HepG2 (cell line): Measurements from ENCODE around the gene OR51E2. TPM values are rescaled to one million over a fixed set of nuclear protein-coding genes. Genes with fewer than 3 reads are reported as not detected.

Source experiments
- ATAC-seq: fragments of 200-7000 bp; cut with Tn5 transposase; 3 replicates; pipeline ENCODE4 v1.9.1; 2020; ENCODE audit warnings: mild to moderate bottlenecking, moderate library complexity
- BruUV-seq: library from RNA; stranded (reverse); fragments of 400-500 nt; replicated peaks from 2 replicates; lab custom pipeline; 2021; lab: Mats Ljungman, UMichigan
- CTCF ChIA-PET: fragments of 300-600 bp; formaldehyde crosslinking; extraction: SDS; loops from one replicate; lab custom pipeline; 2021; ENCODE audit warnings: low total read pairs, inconsistent platforms, low intra/inter-chr PET ratio; lab: Yijun Ruan, JAX
- POLR2A ChIA-PET: fragments of 350-600 bp; sonication (Branson Sonifier 250); formaldehyde crosslinking; loops from one replicate; lab custom pipeline; 2020; ENCODE audit warnings: antibody characterized with exemption, inconsistent platforms; lab: Yijun Ruan, JAX
- DNase-seq: peaks from one replicate; pipeline ENCODE4 v3.0.0-alpha.2; 2015; ENCODE audit warnings: low spot score
- FAIRE-seq: peaks from 3 replicates; lab custom pipeline; 2011; peaks lifted over from hg19 to GRCh38; lab: Jason Lieb, UNC
- H2AFZ ChIP-seq: one replicate; pipeline ENCODE4 v1.6.1; 2011; ENCODE audit warnings: low read length, inconsistent platforms
- H3K27ac ChIP-seq: fragments of 300-600 bp; 3 replicates; pipeline ENCODE4 v1.8.0; 2011; ENCODE audit warnings: mixed run types, mild to moderate bottlenecking, mixed read lengths, low read length, inconsistent platforms; ENCODE audit not compliant: insufficient read depth; ENCODE audit errors: extremely low read length
- H3K27me3 ChIP-seq, 2 experiments: fragments of 200-600 bp in 1 of 2; 2 replicates in 1 of 2; 3 replicates in 1 of 2; pipeline versions ENCODE4 v1.6.0 to v1.8.0; 2011; ENCODE audit warnings: low read length in 2 of 2, mild to moderate bottlenecking in 2 of 2, moderate library complexity in 2 of 2, inconsistent platforms in 1 of 2; ENCODE audit not compliant: insufficient read depth in 2 of 2, control insufficient read depth in 1 of 2
- H3K36me3 ChIP-seq, 2 experiments: fragments of 200-600 bp in 1 of 2; replicated peaks in 1 of 2; 2 replicates in 1 of 2; 3 replicates in 1 of 2; pipeline versions ENCODE4 v1.5.1 to v1.8.0; 2011; ENCODE audit warnings: low read length in 2 of 2, inconsistent platforms in 1 of 2; ENCODE audit not compliant: insufficient read depth in 2 of 2, control insufficient read depth in 1 of 2
- H3K4me1 ChIP-seq: 2 replicates; pipeline ENCODE4 v1.5.1; 2012; ENCODE audit warnings: low read length, inconsistent platforms; ENCODE audit not compliant: insufficient read depth
- H3K4me2 ChIP-seq: 2 replicates; pipeline ENCODE4 v1.6.0; 2011; ENCODE audit warnings: low read depth, low read length, inconsistent platforms
- H3K4me3 ChIP-seq, 3 experiments: fragments of 200-600 bp in 1 of 3; sonication (generic), shearing (Covaris generic) in 1 of 3; replicated peaks in 1 of 3; 2 replicates each; pipeline ENCODE4 v1.5.1; 2011 to 2016; ENCODE audit warnings: low read length in 3 of 3, inconsistent platforms in 2 of 3, low read depth in 2 of 3, mild to moderate bottlenecking in 2 of 3, control low read depth in 1 of 3, mixed read lengths in 1 of 3; ENCODE audit not compliant: insufficient read depth in 1 of 3
- H3K79me2 ChIP-seq: one replicate; pipeline ENCODE4 v1.6.1; 2011; ENCODE audit warnings: low read length, inconsistent platforms; ENCODE audit not compliant: insufficient read depth
- H3K9ac ChIP-seq: 2 replicates; pipeline ENCODE4 v1.6.0; 2011; ENCODE audit warnings: mild to moderate bottlenecking, low read depth, low read length, inconsistent platforms; ENCODE audit not compliant: insufficient read depth
- H3K9me3 ChIP-seq: 2 replicates; pipeline ENCODE4 v1.5.1; 2012; ENCODE audit warnings: mild to moderate bottlenecking, low read length
- H4K20me1 ChIP-seq: 2 replicates; pipeline ENCODE4 v1.6.0; 2011; ENCODE audit warnings: inconsistent platforms, mild to moderate bottlenecking, low read length, moderate library complexity; ENCODE audit not compliant: insufficient read depth
- ATF3 ChIP-seq: sonication (generic); formaldehyde crosslinking; IDR thresholded peaks from 2 replicates; pipeline ENCODE4 v1.4.0; 2020; ENCODE audit warnings: missing genetic modification reagents
- CHD2 ChIP-seq: IDR thresholded peaks from 2 replicates; pipeline ENCODE4 v1.6.1; 2011; ENCODE audit warnings: low read depth, low read length, improper control_type of control experiment
- ESRRA ChIP-seq: sonication (generic); formaldehyde crosslinking; IDR thresholded peaks from 2 replicates; pipeline ENCODE4 v1.5.1; 2020; ENCODE audit warnings: mild to moderate bottlenecking, low read depth, missing genetic modification reagents
- MTA3 ChIP-seq: sonication (generic); formaldehyde crosslinking; IDR thresholded peaks from 2 replicates; pipeline ENCODE4 v1.4.0; 2020; ENCODE audit warnings: missing genetic modification reagents
- SNAPC2 ChIP-seq: sonication (generic); formaldehyde crosslinking; IDR thresholded peaks from 2 replicates; pipeline ENCODE4 v1.8.1; 2022; ENCODE audit warnings: mild to moderate bottlenecking, missing genetic modification reagents
- ZNF615 ChIP-seq: sonication (generic); formaldehyde crosslinking; IDR thresholded peaks from 2 replicates; pipeline ENCODE4 v1.5.0; 2020; ENCODE audit warnings: mild to moderate bottlenecking, missing genetic modification reagents, borderline replicate concordance
- ZNF772 ChIP-seq: sonication (generic); formaldehyde crosslinking; IDR thresholded peaks from 2 replicates; pipeline ENCODE4 v1.5.0; 2020; ENCODE audit warnings: mild to moderate bottlenecking, missing genetic modification reagents
- WGBS: methylation state at CpG from one replicate; pipeline ENCODE4 v1.1.6; 2017; ENCODE audit warnings: low lambda C conversion rate; 5-methylcytosine and 5-hydroxymethylcytosine counted together
- in situ Hi-C: cut with HindIII; loops from 2 replicates; pipeline ENCODE4 v1.10.0; 2017; ENCODE audit warnings: low pct_unique_long_range_greater_than_20kb; ENCODE audit not compliant: extremely low pct_ligation_motif_present
- intact Hi-C: fragments of 100-400 bp; cut with micrococcal nuclease; formaldehyde crosslinking; loops from one replicate; pipeline ENCODE4 v1.10.0; 2022; ENCODE audit not compliant: unreplicated experiment
- polyA plus RNA-seq, 8 experiments: library from polyadenylated mRNA; depleted of rRNA in 3 of 8; stranded (reverse) in 7 of 8; unstranded in 1 of 8; fragments of >200 nt; fragmentation: Illumina TruSeq in 4 of 8; extraction: Trizol in 4 of 8; gene quantifications; 2 replicates each; pipeline versions ENCODE4 v1.2.1 to v1.2.3, GENCODE V29; 2011 to 2016; ENCODE audit warnings: low read depth in 4 of 8, missing spikeins in 1 of 8, mixed read lengths in 1 of 8; ENCODE audit not compliant: insufficient read depth in 1 of 8
- total RNA-seq, 5 experiments: library from RNA; depleted of rRNA; stranded (reverse); fragments of >200 nt; fragmentation: Illumina TruSeq; extraction: Trizol; gene quantifications; 2 replicates each; pipeline ENCODE4 v1.2.3, GENCODE V29; 2016; ENCODE audit warnings: low read depth in 1 of 5

The OR51E2 gene
- total and polyA plus RNA-seq, 2 of the 13 experiments (the other 11 are each of a cell fraction or from before 2014, with no cell fraction given): not detected

DNA sequence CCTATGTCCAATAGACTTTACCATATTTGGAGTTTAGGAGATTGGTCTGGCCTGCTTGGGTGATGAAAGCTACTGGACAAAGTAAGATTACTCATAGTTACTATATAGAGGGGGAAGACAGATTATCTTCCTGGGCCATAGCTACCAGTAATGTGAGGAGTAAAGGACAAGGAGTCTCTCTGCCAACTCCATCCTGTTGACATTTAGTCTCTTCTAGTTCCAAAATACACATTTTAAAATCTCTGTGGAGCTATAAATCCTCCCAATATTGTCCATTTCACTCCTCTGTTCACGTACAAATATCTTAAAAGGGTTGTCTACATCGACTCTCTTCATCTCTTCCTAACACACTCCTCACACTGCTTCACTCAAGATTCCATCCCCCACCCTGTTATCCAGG, 61.5 kb downstream of the OR51E2 start:
- H3K9ac ChIP-seq: no peak overlapping the region
- H3K79me2 ChIP-seq: no peaks in the 10 kb centered on the region
- no peak for DNase-seq
- no peak overlapping the region for H3K4me3 ChIP-seq
- ATAC-seq: no peak
- H3K36me3 ChIP-seq: no peaks in the 10 kb centered on the region
- H4K20me1 ChIP-seq: peaks cover 6% of the 10 kb centered on the region; the same call in 1 of the 2 replicates
- no peak overlapping the region for H3K27ac ChIP-seq
- ChIA-PET CTCF (interaction anchor here (2.0 kb wide), 1 partner anchor 368 kb away, joined by 13 read pairs; no protein-coding TSS in a partner anchor), POLR2A (no interaction called here)
- WGBS: 3% methylated on average over 1 of the region's 2 CpGs
- no TSS peak for BruUV-seq
- peaks cover 0 to 16% of the 10 kb centered on the region in 2 experiments; a peak in 4 of 5 replicates for H3K27me3 ChIP-seq
- in situ Hi-C loops (loop anchor here (5.0 kb wide), 1 partner anchor 371 kb away; no protein-coding TSS in a partner anchor), intact Hi-C loops (no loop called here)
- H2AFZ ChIP-seq: no peak overlapping the region
- no peak overlapping the region for H3K4me2 ChIP-seq
- TF ChIP-seq ATF3 (no peak), MTA3 (CRISPR knock-in tag) (no peak), CHD2 (no peak), ZNF772 (no peak), ZNF615 (CRISPR knock-in tag) (no peak), ESRRA (CRISPR knock-in tag) (no peak), SNAPC2 (CRISPR knock-in tag) (no peak)
- H3K4me1 ChIP-seq: no peaks in the 10 kb centered on the region
- H3K9me3 ChIP-seq: no peaks in the 10 kb centered on the region
- FAIRE-seq: no peak

Other genes starting within 250 kb of the OR51E2 start
- gene OR52K2, start 248.6 kb downstream of the OR51E2 start, total RNA-seq (2016; rRNA removed; fragmentation: Illumina TruSeq; extraction: Trizol): not detected in 2 replicates
- not detected in 2 replicates for gene OR52K2, start 248.6 kb downstream of the OR51E2 start, polyA plus RNA-seq (2011; rRNA removed)
- gene OR52K1, start 215.2 kb downstream of the OR51E2 start, total RNA-seq (2016; rRNA removed; fragmentation: Illumina TruSeq; extraction: Trizol): not detected in 2 replicates
- gene OR52K1, start 215.2 kb downstream of the OR51E2 start, polyA plus RNA-seq (2011; rRNA removed): not detected in 2 replicates
- not detected in 2 replicates for gene OR52M1, start 152.7 kb downstream of the OR51E2 start, total RNA-seq (2016; rRNA removed; fragmentation: Illumina TruSeq; extraction: Trizol)
- not detected in 2 replicates for gene OR52M1, start 152.7 kb downstream of the OR51E2 start, polyA plus RNA-seq (2011; rRNA removed)
- not detected in 2 replicates for gene OR52I2, start 116.1 kb downstream of the OR51E2 start, total RNA-seq (2016; rRNA removed; fragmentation: Illumina TruSeq; extraction: Trizol)
- not detected in 2 replicates for gene OR52I2, start 116.1 kb downstream of the OR51E2 start, polyA plus RNA-seq (2011; rRNA removed)
- gene OR52I1, start 103.8 kb downstream of the OR51E2 start, total RNA-seq (2016; rRNA removed; fragmentation: Illumina TruSeq; extraction: Trizol): not detected in 2 replicates
- not detected in 2 replicates for gene OR52I1, start 103.8 kb downstream of the OR51E2 start, polyA plus RNA-seq (2011; rRNA removed)
- not detected in 2 replicates for gene TRIM68, start 89.6 kb downstream of the OR51E2 start, total RNA-seq (2016; rRNA removed; fragmentation: Illumina TruSeq; extraction: Trizol)
- gene TRIM68, start 89.6 kb downstream of the OR51E2 start, polyA plus RNA-seq (2011; rRNA removed): not detected in 2 replicates
- not detected in 2 replicates for gene OR51D1, start 60.4 kb downstream of the OR51E2 start, total RNA-seq (2016; rRNA removed; fragmentation: Illumina TruSeq; extraction: Trizol)
- not detected in 2 replicates for gene OR51D1, start 60.4 kb downstream of the OR51E2 start, polyA plus RNA-seq (2011; rRNA removed)
- not detected in 2 replicates for gene OR51E1, start 53.9 kb downstream of the OR51E2 start, total RNA-seq (2016; rRNA removed; fragmentation: Illumina TruSeq; extraction: Trizol)
- gene OR51E1, start 53.9 kb downstream of the OR51E2 start, polyA plus RNA-seq (2011; rRNA removed): not detected in 2 replicates
- not detected in 2 replicates for gene MMP26, start 6.9 kb upstream of the OR51E2 start, total RNA-seq (2016; rRNA removed; fragmentation: Illumina TruSeq; extraction: Trizol)
- gene MMP26, start 6.9 kb upstream of the OR51E2 start, polyA plus RNA-seq (2011; rRNA removed): not detected in 2 replicates
- not detected in 2 replicates for gene OR51F1, start 72.1 kb upstream of the OR51E2 start, total RNA-seq (2016; rRNA removed; fragmentation: Illumina TruSeq; extraction: Trizol)
- not detected in 2 replicates for gene OR51F1, start 72.1 kb upstream of the OR51E2 start, polyA plus RNA-seq (2011; rRNA removed)
- gene OR52R1, start 106.5 kb upstream of the OR51E2 start, total RNA-seq (2016; rRNA removed; fragmentation: Illumina TruSeq; extraction: Trizol): not detected in 2 replicates
- gene OR52R1, start 106.5 kb upstream of the OR51E2 start, polyA plus RNA-seq (2011; rRNA removed): not detected in 2 replicates
- gene OR51F2, start 123.5 kb upstream of the OR51E2 start, total RNA-seq (2016; rRNA removed; fragmentation: Illumina TruSeq; extraction: Trizol): not detected in 2 replicates
- gene OR51F2, start 123.5 kb upstream of the OR51E2 start, polyA plus RNA-seq (2011; rRNA removed): not detected in 2 replicates
- gene OR51S1, start 151.4 kb upstream of the OR51E2 start, total RNA-seq (2016; rRNA removed; fragmentation: Illumina TruSeq; extraction: Trizol): not detected in 2 replicates
- not detected in 2 replicates for gene OR51S1, start 151.4 kb upstream of the OR51E2 start, polyA plus RNA-seq (2011; rRNA removed)
- gene OR51T1, start 184.0 kb upstream of the OR51E2 start, total RNA-seq (2016; rRNA removed; fragmentation: Illumina TruSeq; extraction: Trizol): not detected in 2 replicates
- not detected in 2 replicates for gene OR51T1, start 184.0 kb upstream of the OR51E2 start, polyA plus RNA-seq (2011; rRNA removed)
- not detected in 2 replicates for gene OR51A7, start 205.9 kb upstream of the OR51E2 start, total RNA-seq (2016; rRNA removed; fragmentation: Illumina TruSeq; extraction: Trizol)
- gene OR51A7, start 205.9 kb upstream of the OR51E2 start, polyA plus RNA-seq (2011; rRNA removed): not detected in 2 replicates
- gene OR51G2, start 221.5 kb upstream of the OR51E2 start, total RNA-seq (2016; rRNA removed; fragmentation: Illumina TruSeq; extraction: Trizol): not detected in 2 replicates
- not detected in 2 replicates for gene OR51G2, start 221.5 kb upstream of the OR51E2 start, polyA plus RNA-seq (2011; rRNA removed)
- not detected in 2 replicates for gene OR51G1, start 226.5 kb upstream of the OR51E2 start, total RNA-seq (2016; rRNA removed; fragmentation: Illumina TruSeq; extraction: Trizol)
- not detected in 2 replicates for gene OR51G1, start 226.5 kb upstream of the OR51E2 start, polyA plus RNA-seq (2011; rRNA removed)
- not detected in 2 replicates for gene OR51A4, start 249.8 kb upstream of the OR51E2 start, total RNA-seq (2016; rRNA removed; fragmentation: Illumina TruSeq; extraction: Trizol)
- gene OR51A4, start 249.8 kb upstream of the OR51E2 start, polyA plus RNA-seq (2011; rRNA removed): not detected in 2 replicates